ENCODE data around the gene PHF3.

PHF3 gene

GRCh38 chr6:63598049-63599036, 37.3 kb upstream of the PHF3 start:
- Histone ChIP-seq H3K9me3 (no peaks in the 10 kb centered on the region), H3K27ac (no peak overlapping the region), H3K4me1 (peaks cover 0 to 10% (median 7%) of the 10 kb centered on the region in 4 donors), H3K36me3 (no peaks in the 10 kb centered on the region), H3K27me3 (no peaks in the 10 kb centered on the region), H3K4me3 (peak overlapping the region; percentile 37 to 52)
- peak; percentile 71 to 75 for DNase-seq
- peak; percentile 84 to 85 for TF ChIP-seq CTCF (IDR thresholded peaks at IDR 0.05)
- intact Hi-C loops (cut with DNase I; ENCODE audit: low total_unique reads) = loop anchor here (2.0 kb wide), 1 partner anchor 164 kb away; no protein-coding TSS in a partner anchor

GRCh38 chr6:63599243-63599642, 36.4 kb upstream of the PHF3 start:
- TF ChIP-seq CTCF (IDR thresholded peaks at IDR 0.05) = no peak
- intact Hi-C loops (cut with DNase I; ENCODE audit: low total_unique reads) = loop anchor here (2.0 kb wide), 1 partner anchor 164 kb away; no protein-coding TSS in a partner anchor
- H3K4me3 ChIP-seq = no peak overlapping the region
- no peak overlapping the region for H3K27ac ChIP-seq
- no peaks in the 10 kb centered on the region for H3K27me3 ChIP-seq
- no peaks in the 10 kb centered on the region for H3K9me3 ChIP-seq
- H3K36me3 ChIP-seq = no peaks in the 10 kb centered on the region
- peaks cover 0 to 10% (median 7%) of the 10 kb centered on the region in 4 donors for H3K4me1 ChIP-seq
- no peak for DNase-seq

- TF ChIP-seq CTCF (IDR thresholded peaks at IDR 0.05) = no peak
- H3K27me3 ChIP-seq = no peaks in the 10 kb centered on the region
- intact Hi-C loops (cut with DNase I; ENCODE audit: low total_unique reads) = no loop called here
- DNase-seq = no peak
- no peaks in the 10 kb centered on the region for H3K9me3 ChIP-seq
- H3K27ac ChIP-seq = no peak overlapping the region
- H3K4me3 ChIP-seq = no peak overlapping the region
- no peaks in the 10 kb centered on the region for H3K36me3 ChIP-seq
- peaks cover 0 to 10% (median 7%) of the 10 kb centered on the region in 4 donors for H3K4me1 ChIP-seq
Measured at GRCh38 chr6:63600136-63600535, 35.5 kb upstream of the PHF3 start.

- Histone ChIP-seq H3K27ac (no peak overlapping the region), H3K9me3 (no peaks in the 10 kb centered on the region), H3K27me3 (no peaks in the 10 kb centered on the region), H3K4me3 (no peak overlapping the region), H3K4me1 (no peaks in the 10 kb centered on the region), H3K36me3 (no peaks in the 10 kb centered on the region)
- no peak for DNase-seq
- intact Hi-C loops (cut with DNase I; ENCODE audit: low total_unique reads) = no loop called here
- TF ChIP-seq CTCF (IDR thresholded peaks at IDR 0.05) = no peak
Measured at GRCh38 chr6:63609231-63609630, 26.4 kb upstream of the PHF3 start.

GRCh38 chr6:63610944-63611343, 24.7 kb upstream of the PHF3 start:
- Histone ChIP-seq H3K27me3 (no peaks in the 10 kb centered on the region), H3K9me3 (no peaks in the 10 kb centered on the region), H3K27ac (no peak overlapping the region), H3K4me3 (no peak overlapping the region), H3K36me3 (no peaks in the 10 kb centered on the region), H3K4me1 (no peaks in the 10 kb centered on the region)
- no peak for DNase-seq
- intact Hi-C loops (cut with DNase I; ENCODE audit: low total_unique reads) = no loop called here
- no peak for TF ChIP-seq CTCF (IDR thresholded peaks at IDR 0.05)
